Skeletal muscle tissue (tissue), 4 donors: Measurements from ENCODE around the gene TMEM53. TPM values are rescaled to one million over a fixed set of nuclear protein-coding genes. Genes with fewer than 3 reads are reported as not detected.
"Not testable (repeated sequence)": the region's sequence is repeated elsewhere in the genome, so short reads cannot be mapped to it uniquely, and the experiment has no call there.

Experiments
- H3K27ac ChIP-seq: one replicate; pipeline ENCODE4 v1.7.0; 2013; ENCODE audit warnings: mild to moderate bottlenecking, low read depth, low read length, inconsistent platforms
- H3K27me3 ChIP-seq, 3 donors: one replicate each; pipeline ENCODE4 v1.7.0; 2013; ENCODE audit warnings: low read length in 3 of 3; ENCODE audit not compliant: control insufficient read depth in 3 of 3, insufficient read depth in 3 of 3
- H3K36me3 ChIP-seq, 3 donors: one replicate each; pipeline ENCODE4 v1.7.0; 2013; ENCODE audit warnings: low read length in 3 of 3; ENCODE audit not compliant: control insufficient read depth in 3 of 3, insufficient read depth in 3 of 3
- H3K4me1 ChIP-seq, 3 donors: one replicate each; pipeline ENCODE4 v1.7.0; 2013; ENCODE audit warnings: low read length in 3 of 3, mild to moderate bottlenecking in 3 of 3; ENCODE audit not compliant: control insufficient read depth in 3 of 3, insufficient read depth in 3 of 3
- H3K4me3 ChIP-seq, 3 donors: one replicate each; pipeline ENCODE4 v1.7.0; 2013; ENCODE audit warnings: low read length in 3 of 3
- H3K9ac ChIP-seq, 3 donors: one replicate each; pipeline ENCODE4 v1.7.0; 2013; ENCODE audit warnings: low read length in 3 of 3, mild to moderate bottlenecking in 3 of 3, moderate library complexity in 2 of 3, low read depth in 1 of 3
- H3K9me3 ChIP-seq, 3 donors: one replicate each; pipeline ENCODE4 v1.7.0; 2013; ENCODE audit warnings: low read length in 3 of 3; ENCODE audit not compliant: control insufficient read depth in 3 of 3
- total RNA-seq: library from RNA; depleted of rRNA; stranded (reverse); fragments of >200 nt; gene quantifications from one replicate; pipeline ENCODE4 v1.2.3, GENCODE V29; 2014
- donor health status: Osteomylitis.

The TMEM53 gene
- total RNA-seq, 1 donor from 2014 or later: 3.1 TPM

- H3K4me1 ChIP-seq, H3K36me3 ChIP-seq, H3K9me3 ChIP-seq, H3K4me3 ChIP-seq, H3K9ac ChIP-seq, H3K27me3 ChIP-seq, H3K27ac ChIP-seq: not testable (repeated sequence)
Measured at GRCh38 chr1:44699375-44699774, 25.1 kb upstream of the TMEM53 start.

DNA sequence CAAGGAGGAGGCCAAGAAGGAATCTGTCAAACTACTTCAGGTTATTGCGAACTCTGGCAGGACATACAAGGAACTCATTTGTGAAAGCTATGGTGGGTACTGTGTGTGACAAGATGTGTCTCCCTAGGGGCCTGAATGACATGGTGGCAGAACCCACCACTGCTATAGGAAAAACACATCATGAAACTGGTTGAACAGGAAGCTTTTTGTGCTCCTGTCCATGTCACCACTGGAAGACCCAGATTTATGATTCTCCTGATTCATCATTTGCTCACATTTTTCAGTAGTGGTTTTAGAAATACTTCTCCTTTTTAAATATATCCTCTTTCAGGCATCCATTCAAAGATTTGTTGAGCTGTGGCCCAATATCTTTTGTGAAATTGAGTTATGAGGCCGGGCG, 23.9 kb upstream of the TMEM53 start:
- H3K27me3 ChIP-seq: no peaks in the 10 kb centered on the region
- H3K4me3 ChIP-seq: no peak overlapping the region
- H3K4me1 ChIP-seq: no peaks in the 10 kb centered on the region
- no peak overlapping the region for H3K27ac ChIP-seq
- H3K9me3 ChIP-seq: no peaks in the 10 kb centered on the region
- no peaks in the 10 kb centered on the region for H3K36me3 ChIP-seq
- H3K9ac ChIP-seq: no peak overlapping the region

DNA sequence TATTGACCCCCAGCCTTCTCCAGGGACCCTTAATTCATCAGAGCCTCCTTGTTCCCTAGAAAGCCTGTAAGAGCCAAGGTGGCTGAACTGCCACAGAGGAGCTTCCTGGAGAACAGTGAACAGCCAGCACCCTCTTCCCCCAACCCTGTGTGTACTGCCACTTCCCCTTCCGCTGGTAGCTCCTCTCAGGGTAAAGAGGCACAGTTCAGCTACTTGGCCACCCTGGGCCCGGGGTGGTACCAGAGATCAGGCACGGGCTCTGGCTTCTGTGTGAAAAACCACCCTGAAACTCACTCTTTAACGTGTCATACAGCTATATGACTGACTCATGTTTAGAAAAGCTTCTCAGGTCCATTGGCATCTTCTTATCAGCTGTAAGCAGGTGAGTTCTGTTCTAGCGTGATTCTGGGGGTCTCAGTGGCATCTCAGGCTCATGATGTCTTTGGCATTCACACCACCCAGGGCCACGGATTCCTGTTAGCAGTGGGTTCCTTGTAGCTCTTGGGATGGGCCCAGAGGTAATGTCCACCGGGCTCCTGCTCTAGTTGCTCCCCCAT, 22.6 kb upstream of the TMEM53 start:
- H3K9me3 ChIP-seq: no peaks in the 10 kb centered on the region
- H3K27ac ChIP-seq: no peak overlapping the region
- H3K36me3 ChIP-seq: no peaks in the 10 kb centered on the region
- no peaks in the 10 kb centered on the region for H3K27me3 ChIP-seq
- H3K9ac ChIP-seq: no peak overlapping the region
- H3K4me3 ChIP-seq: no peak overlapping the region
- no peaks in the 10 kb centered on the region for H3K4me1 ChIP-seq

DNA sequence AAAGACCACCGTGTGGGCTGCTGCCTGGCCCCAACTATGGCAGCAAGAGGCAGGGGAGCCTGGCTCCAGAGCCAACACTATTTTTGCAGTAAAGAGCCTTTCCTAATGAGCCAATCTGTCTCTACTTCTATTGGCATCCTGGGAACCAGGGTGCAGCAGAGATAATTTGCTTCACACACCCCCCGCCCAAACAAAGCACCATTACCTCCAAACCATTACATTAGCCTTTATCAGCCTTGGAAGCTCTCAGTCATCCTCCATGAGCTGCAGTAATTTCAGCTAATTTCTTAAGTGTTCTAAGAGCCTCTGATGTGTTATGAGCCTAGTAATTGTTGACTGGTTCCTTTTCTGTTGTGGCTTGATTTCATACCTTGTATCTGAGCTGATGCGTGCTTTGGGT, 21.8 kb upstream of the TMEM53 start:
- Histone ChIP-seq H3K9me3 (no peaks in the 10 kb centered on the region), H3K9ac (no peak overlapping the region), H3K4me3 (no peak overlapping the region), H3K36me3 (no peaks in the 10 kb centered on the region), H3K27me3 (no peaks in the 10 kb centered on the region), H3K27ac (no peak overlapping the region), H3K4me1 (no peaks in the 10 kb centered on the region)

- no peak overlapping the region for H3K27ac ChIP-seq
- no peaks in the 10 kb centered on the region for H3K36me3 ChIP-seq
- no peaks in the 10 kb centered on the region for H3K4me1 ChIP-seq
- no peaks in the 10 kb centered on the region for H3K27me3 ChIP-seq
- H3K4me3 ChIP-seq: no peak overlapping the region
- no peak overlapping the region for H3K9ac ChIP-seq
- H3K9me3 ChIP-seq: no peaks in the 10 kb centered on the region
Measured at GRCh38 chr1:44695671-44696070, 21.4 kb upstream of the TMEM53 start.

DNA sequence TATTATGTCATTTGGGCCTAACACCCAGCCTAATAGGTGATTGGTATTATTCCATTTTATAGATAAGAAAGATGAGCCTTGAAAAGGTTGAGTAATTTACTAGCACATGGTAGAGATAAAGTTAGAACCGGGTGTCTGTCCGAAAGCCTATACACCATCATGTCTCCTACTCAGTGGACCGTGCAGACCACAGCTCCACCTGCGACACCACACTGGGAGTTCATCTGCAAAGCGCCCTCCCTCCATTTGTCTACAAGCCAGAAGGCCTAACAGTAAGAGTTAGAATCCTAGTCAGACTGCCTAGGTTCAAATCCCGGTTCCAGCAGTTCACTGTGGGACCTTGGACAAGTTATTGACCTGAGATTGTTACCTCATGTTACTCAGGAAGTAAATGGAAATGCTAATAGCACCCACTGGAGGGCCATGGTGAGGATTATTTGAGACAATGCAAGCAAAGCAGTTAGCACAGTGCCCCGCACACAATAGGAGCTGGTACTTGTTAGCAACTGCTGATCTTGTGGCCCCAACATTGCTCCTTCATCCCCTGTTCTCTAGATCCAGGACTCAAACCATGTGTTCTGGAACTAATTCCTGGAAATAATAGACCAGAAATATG, 20.7 kb upstream of the TMEM53 start:
- H3K9me3 ChIP-seq: no peaks in the 10 kb centered on the region

DNA sequence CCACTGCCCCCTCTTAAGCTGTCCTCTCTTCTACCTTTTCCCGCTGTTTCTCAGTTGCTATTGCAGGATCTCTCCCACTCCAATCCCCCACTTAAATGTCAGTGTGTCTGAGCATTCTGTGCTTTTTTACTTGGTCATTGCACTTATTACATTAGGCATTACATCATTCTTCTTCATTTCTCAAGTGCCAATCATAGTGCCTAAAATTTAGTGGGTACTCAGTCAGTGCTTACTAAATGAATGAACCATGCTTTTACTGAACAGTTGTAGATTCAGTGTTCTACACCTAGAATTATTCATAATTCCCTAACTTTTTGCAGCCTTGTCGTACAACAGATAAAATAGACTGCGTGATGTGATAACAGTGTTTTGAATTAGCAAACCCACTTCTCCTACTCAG, 19.6 kb upstream of the TMEM53 start:
- Histone ChIP-seq H3K4me3 (no peak overlapping the region), H3K27ac (no peak overlapping the region), H3K27me3 (no peaks in the 10 kb centered on the region), H3K36me3 (no peaks in the 10 kb centered on the region), H3K9me3 (no peaks in the 10 kb centered on the region), H3K4me1 (no peaks in the 10 kb centered on the region), H3K9ac (no peak overlapping the region)

More for the DNA sequence above, 20.7 kb upstream of the TMEM53 start:
- H3K9ac ChIP-seq: no peak overlapping the region
- H3K36me3 ChIP-seq: no peaks in the 10 kb centered on the region
- no peaks in the 10 kb centered on the region for H3K27me3 ChIP-seq
- no peak overlapping the region for H3K27ac ChIP-seq
- H3K4me3 ChIP-seq: no peak overlapping the region
- no peaks in the 10 kb centered on the region for H3K4me1 ChIP-seq

- Histone ChIP-seq H3K4me1 (no peaks in the 10 kb centered on the region), H3K27ac (no peak overlapping the region), H3K27me3 (no peaks in the 10 kb centered on the region), H3K36me3 (no peaks in the 10 kb centered on the region), H3K4me3 (no peak overlapping the region), H3K9me3 (no peaks in the 10 kb centered on the region), H3K9ac (no peak overlapping the region)
Measured at GRCh38 chr1:44693159-44693558, 18.9 kb upstream of the TMEM53 start.

DNA sequence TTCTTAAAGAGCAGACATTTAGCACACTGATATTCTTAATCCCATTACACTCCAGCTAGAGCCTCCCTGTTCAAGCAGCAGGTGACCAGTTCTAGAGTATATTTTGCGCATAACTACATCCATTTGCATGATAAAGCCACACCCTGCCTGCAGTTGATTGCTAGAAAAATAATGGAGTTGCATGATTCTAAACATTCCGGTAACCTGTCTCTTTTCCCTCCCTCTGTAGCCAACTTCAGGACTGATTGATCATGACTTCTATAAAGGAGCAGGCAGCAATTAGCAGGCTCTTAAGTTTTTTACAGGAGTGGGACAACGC, 15.1 kb upstream of the TMEM53 start:
- Histone ChIP-seq H3K4me1 (no peaks in the 10 kb centered on the region), H3K9me3 (no peaks in the 10 kb centered on the region), H3K27me3 (no peaks in the 10 kb centered on the region), H3K36me3 (no peaks in the 10 kb centered on the region), H3K9ac (no peak overlapping the region), H3K4me3 (no peak overlapping the region), H3K27ac (no peak overlapping the region)

GRCh38 chr1:44688760-44689446, 14.6 kb upstream of the TMEM53 start:
- no peak overlapping the region for H3K4me3 ChIP-seq
- H3K9me3 ChIP-seq: no peaks in the 10 kb centered on the region
- H3K36me3 ChIP-seq: no peaks in the 10 kb centered on the region
- no peak overlapping the region for H3K9ac ChIP-seq
- H3K27ac ChIP-seq: no peak overlapping the region
- no peaks in the 10 kb centered on the region for H3K4me1 ChIP-seq
- H3K27me3 ChIP-seq: no peaks in the 10 kb centered on the region
